Measurements from ENCODE around the gene CDKN2D.
A peak's percentile ranks its signal among the peaks of the same experiment; 100 is the strongest.
"Not testable (repeated sequence)": the region's sequence is repeated elsewhere in the genome, so short reads cannot be mapped to it uniquely, and the experiment has no call there.

Gene CDKN2D

DNA sequence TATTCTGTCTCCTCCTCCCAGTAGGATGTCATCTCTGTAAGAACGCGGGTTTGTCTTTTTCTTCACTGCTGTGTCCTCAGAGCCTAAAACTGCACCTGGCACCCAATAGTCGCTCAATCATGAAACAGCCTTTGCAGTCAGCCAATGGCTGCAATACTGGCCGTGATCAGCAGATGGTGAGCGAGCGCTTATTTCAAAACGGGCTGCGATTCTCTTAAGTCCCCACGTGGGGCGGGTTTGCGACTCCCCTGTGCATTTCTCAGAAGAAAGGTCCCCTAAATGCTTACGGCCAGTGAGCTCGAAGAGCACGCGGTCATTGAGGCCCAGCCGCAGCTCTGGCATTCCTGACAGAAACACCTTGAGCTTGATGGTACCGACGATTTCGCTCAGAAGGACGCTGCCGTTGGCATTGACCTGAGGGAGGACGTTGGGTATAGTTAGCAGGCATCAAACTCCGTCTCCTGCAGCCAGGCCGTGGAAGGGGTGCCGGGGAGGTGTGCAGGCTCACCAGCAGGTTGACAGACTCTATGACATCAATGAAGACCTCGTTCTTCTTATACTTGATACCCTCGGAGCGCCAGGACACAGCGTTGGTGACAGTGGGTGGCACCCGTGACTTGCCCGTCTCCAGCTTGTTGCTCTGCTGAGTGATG, 12.3 kb upstream of the CDKN2D start:
- DNase-seq = peak; percentile 91

DNA sequence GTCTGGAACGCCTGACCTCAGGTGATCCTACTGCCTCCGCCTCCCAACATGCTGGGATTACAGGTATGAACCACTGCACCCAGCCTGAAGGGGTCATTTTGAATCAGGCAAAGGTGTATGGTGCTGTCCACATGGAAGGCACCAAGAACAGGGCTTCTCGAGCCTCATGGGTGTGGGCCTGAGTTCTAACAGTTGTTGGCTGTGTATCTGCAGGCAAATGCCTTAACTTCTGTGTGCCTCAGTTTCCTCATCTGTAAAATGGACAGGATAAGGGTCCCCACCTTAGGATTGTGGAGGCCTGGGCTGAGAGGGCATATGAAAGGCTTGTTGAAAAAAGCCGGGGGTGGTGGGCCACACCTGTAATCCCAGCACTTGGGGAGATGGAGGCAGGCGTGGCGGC, 9.2 kb upstream of the CDKN2D start:
- DNase-seq = no peak

DNA sequence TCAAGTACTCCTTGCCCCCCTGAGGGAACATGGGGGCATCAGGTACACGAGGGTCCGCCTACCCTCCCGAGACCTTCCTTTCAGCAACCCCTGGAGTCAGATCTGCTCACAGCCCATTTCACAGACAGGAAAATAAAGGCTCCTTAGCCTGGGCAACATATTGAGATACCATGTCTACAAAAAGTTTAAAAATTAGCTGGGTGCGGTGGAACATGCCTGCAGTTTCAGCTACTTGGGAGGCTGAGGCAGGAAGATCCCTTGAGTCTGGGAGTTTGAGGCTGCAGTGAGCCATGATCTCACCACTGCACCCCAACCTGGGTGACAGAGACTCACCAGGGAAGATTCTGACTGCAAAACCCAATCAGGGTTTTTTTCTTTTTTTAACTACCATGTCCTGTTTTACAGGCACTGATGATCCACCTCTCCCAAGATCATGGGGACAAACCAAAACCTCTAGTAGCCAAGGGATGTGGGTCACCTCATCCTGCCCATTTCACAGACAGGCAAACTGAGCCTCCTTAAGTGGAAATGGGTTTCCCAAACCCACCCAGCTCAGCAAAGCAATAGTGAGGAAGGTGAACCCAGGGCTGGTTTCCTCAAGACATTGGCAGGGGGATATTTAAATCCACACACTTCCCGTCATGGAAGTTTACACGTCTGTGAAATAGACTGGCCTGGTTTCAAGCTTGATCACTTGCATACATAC, 6.4 kb upstream of the CDKN2D start:
- no peak for DNase-seq

DNA sequence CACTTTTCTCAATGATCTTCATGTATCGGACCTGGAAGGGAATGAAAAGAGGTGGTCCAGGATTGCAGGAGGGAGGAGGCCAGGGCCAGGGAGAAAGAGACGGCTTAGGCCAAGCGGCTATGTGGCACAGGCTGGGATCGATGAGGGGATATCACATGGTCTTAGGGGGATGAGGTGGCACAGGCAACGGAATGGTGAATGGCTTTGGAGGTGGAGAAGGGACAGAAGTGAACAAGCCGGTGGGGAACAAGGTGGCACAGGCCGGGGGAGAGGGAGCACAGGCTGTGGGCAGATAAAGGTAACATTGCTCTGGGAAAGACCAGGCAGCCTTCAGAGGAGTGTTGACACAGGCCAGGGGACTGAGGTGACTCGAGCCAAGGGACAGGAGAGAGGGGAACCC, 5.7 kb upstream of the CDKN2D start:
- no peak for DNase-seq

DNA sequence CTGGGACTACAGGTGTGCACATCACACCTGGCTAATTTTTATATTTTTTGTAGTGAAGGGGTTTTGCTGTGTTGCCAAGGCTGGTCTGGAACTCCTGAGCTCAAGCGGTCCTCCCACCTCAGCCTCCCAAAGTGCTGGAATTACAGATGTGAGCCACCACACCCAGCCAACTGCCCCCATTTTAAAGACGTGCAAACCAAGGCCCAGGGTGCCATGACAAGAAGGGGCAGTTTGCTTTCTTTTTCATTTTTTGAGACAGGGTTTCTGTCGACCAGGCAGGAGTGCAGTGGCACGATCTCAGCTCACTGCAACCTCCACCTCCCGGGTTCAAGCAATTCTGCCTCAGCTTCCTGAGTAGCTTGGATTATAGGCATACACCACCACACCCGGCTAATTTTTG, 5.0 kb upstream of the CDKN2D start:
- DNase-seq = not testable (repeated sequence)

DNA sequence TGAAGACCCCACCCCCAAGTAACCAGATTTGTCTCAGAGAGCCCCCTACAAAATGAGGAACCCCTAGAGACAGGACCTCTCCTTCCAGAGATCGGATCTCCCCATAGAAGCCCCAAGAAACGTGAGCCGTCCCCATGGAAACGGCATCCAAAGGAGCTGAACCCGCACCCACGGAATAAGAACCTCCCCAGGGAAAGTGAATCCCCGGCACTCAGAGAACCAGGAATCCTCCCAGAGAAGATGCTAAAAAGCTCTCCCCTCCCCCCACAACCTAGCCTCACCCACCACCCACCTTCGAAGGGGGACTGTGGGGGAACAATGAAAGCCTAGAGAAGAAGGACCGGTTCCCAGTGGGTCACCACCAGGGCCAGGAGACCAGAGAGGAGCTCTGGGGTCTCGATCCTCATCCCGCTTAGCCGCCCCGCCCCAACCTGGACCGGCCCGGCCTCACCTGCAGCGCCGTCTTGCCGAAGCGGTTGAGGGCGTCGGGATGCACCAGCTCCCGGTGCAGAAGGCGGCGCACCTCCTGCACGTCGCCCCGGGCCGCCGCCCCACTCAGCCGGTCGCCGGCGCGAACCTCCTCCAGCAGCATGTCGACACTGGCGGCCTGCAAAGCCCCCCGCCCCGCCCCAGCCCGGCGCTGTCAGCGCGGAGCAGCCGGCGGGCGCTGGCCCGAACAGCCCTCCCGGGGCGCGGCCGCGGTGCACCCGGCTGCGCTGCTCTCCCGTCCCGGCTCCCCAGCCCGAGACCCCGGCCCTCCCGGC, 535 bp downstream of the CDKN2D start:
- DNase-seq = peak; percentile 24

DNA sequence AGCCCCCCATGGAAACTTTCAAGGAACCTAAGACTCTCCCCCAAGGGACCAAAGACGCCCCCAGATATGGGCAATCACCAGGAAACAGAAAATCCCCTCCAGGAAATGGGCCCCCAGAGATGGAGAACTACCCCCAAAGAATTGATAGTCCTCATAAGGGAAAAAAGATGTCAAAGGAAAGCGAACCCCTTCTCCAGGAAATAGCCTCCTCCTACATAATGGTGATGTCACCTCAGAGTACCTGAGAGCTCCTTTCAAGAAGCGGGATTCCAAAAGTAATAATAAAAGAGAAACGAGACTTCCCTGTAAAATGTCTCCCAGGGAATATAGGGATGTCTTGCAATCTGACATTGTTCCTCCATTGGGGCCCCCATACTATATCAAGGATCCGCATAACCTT, 1.1 kb downstream of the CDKN2D start:
- DNase-seq = peak; percentile 44

DNA sequence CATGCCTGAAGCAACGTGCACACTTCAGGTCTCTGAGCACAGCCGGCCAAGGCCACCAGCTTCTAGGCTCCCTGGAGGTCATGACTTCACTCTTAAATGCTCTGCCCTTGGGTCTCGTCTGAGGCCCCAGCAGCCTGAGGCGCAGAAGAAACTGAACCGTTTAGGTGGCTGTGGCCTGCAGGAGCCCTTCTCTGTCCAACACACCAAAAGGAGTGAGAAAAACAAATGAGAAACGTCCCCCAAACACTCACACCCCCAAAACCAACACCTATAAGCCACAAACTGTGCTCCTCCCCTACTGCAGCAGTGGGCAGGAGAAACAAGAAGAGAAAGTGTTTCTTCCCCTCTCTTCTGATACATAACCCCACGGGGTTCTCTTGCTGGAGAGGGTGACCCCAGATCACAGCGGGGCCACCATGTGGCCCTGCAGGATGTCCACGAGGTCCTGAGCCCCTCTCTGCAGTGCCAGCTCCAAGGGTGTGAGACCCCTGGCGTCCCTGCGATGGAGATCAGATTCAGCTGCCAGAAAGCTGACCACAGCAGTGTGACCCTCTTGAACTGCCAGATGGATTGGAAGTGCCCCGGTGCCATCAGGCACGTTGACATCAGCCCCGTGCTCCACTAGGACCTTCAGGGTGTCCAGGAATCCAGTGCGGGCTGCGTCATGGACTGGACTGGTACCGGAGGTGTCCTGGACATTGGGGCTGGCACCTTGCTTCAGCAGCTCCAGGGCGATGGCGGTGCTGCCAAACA, 1.9 kb downstream of the CDKN2D start:
- peak; percentile 86 for DNase-seq

DNA sequence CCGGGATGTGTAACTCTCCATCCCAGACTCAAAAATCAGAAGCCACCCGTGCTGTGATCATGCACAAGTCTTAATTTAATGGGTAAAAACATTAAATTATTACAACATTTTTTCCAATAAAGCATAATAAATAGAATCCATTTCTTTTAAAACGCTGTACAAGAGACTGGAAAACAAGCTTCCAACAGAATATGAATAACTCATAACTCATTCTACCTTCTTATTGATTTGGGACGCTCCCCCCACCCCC, 2.4 kb downstream of the CDKN2D start:
- no peak for DNase-seq

DNA sequence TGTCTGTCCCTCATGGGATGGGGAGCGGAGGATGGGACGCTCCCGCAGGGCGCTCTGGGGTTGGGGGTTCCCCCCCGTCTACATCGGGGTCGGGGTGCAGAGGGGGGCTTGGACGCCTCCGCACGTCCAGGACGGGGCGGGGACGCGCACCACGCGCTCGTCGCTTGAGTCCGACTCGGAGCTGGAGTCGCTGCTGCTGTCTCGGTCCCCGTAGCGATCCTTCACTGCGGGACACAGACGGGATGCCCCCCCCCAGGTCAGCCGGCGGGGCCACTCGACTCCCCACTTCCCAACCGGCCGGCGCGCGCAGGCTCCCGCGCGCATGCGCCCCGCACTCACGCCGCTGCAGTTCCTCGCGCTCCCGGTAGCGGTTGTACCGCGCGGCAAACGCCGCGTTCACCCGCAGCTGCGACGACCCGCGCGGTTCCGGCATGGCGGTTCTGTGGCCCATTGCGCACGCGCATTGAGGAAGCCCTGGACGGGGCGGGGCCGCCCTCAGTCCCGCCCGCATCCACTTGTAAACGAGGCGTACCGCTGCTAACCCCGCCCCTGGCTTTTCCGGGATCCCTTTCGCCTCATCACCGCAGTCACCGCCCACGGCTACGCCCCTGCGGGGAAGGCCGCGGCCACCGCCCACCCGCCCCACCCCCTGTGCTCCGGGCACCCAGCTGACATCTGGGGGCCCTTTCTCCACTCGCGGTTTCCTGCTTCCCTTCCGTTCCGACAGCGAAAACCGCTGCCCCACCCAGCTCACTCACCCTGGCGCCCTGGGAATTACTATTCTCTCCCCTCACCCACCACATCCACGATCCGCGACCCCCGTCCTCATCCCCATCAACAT, 3.0 kb downstream of the CDKN2D start, which contains the start of gene KRI1:
KRI1 (minus strand) TSS at position 444 of the 841 bp plus-strand sequence; CDS start at position 433, 11 bp downstream.
- DNase-seq = peak; percentile 99

DNA sequence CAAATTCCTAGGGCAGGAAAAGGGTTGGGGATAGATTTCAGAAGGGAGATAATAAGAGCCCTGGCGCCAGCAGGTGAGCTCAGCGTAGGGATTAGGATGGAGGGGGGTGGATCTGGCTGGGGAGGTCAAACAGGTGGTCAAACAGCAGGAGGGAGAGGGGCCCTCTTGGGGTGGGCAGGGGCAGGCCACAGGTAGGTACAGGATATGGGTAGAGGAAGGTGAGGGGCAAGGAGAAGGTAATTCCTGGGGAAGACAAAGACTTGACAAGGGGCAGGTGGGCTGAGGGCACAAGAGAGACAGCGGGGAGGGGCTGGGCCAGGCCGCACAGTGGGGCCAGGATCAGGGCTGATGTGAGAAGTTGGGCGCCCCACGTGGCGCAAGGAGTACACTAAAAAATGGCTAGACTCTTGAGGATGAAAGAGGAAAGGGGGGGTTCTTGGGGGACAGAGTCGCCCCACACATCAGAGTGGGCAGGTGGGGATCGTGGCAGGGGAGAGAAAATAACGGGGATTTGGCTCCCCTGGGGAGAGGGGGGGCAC, 3.7 kb downstream of the CDKN2D start:
- DNase-seq = peak; percentile 69

DNA sequence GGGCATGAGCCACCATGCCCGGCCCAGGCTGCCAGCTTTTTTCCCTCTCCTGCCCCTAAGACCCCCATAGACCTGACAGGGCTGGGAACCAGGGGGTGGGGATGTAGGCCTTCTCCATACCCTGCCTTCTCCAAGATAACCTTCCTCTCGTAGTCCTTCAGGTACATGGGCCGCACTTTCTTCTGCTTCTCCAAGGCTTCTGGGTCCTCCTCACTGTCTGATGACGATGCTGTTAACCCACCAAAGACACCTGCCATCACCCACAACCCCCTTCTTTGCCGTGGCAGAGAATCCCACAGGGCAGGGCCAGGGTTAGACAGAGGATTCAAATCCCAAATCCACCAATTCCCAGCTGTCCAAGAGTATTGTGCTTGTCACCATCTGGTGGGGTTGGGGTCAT, 6.2 kb downstream of the CDKN2D start:
- no peak for DNase-seq

DNA sequence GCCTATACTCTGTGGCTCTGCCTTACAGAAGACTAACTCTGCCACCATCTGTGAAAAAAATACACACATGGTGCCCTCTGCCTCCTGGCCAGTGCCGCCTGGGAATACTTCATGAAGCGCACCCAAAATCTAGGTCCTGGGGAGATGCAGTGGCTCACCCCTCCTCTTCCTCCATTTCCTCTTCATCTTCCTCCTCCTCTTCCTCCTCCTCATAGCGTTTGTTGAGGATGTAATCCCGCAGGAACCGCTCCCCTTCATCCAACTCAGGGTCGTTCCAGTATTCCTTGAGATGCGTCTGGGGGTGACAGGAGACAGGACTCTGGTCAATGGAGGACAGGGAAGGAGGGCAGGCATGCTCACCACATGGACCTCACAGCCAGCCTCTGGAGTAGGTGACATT, 8.6 kb downstream of the CDKN2D start:
- DNase-seq = no peak

DNA sequence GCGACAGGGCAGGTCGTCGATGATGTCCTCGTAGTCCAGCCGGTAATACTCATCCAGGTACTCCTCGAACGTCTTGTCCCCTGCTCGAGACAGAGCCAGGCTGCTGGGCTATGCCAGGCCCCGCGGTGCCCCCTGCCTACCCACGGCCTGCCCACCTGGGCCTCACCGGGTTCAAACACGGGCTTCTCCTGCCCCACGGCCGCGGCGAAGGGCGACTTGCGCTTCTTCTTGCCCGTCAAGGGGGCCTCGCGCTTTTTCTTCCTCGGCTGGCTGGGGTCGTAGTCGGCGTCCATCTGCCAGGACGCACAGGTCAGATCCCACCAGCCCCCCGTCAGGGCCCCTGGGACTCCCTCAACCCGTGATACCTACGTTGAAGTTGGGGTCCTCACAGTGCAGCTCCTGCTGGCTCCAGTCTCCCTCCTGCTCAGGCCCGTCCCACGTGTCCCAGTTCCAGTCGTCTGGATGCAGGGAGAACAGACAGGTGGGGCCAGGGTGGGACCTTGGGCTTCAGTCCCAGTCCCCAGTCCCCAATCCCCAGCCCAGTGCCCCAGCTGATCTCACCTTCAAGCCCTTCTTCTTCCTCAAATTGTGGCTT, 11.1 kb downstream of the CDKN2D start:
- no peak for DNase-seq

DNA sequence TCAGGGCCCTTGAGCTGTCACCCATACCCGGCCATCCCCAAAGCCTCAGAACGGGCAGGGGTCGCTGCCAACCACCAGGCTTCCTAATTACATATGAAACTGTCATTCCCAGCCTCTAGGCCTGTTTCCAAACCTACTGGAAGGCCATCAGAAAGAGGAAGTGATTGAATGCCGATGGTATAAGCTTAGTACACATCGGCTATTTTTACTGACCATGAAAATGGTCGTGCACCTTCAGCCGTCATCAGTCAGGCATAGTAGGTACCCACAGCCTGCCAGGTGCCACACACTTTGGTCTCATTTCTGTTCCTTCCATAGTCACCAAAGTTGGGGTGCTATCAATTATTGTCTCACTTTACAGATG, 13.2 kb downstream of the CDKN2D start:
- no peak for DNase-seq

DNA sequence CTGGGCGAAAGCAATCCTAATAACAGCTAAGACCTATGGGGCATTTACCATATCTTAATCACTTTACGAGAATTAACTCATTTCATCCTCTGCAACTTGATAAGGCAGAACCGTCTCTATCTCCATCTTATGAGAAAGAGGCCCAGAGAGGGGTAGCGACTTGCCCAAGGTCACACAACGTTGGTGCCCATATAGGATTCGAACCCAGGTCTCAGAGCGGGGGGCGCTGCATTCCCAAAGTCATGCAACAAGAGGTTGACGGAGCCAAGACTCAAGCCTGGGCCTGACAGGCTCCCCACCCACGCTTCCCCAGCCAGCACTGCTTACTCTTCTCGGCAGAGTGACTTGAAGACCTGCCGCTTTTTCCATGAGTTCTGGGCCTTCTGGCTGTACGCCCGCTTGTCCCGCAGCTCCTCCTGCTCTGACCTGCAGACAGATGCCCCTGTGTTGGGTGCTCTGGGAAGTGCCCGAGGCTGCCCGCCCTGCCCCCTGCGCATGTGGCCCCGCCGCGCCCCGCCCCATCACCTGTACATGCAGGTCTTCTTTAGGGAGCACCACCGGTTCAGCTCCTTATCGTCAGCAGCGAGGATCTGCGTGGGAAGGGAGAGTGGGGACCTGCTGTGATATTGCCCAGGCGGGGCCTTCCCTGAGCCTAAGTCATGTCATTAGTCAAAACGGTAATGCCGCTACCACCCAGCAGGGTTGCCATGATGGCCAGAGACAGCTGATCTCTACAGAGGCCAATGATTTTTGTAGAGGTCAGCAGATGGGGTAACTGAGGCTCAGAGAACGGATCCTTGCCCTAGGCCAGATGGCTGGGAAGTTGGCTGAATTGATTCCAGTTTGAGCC, 13.8 kb downstream of the CDKN2D start:
- no peak for DNase-seq

DNA sequence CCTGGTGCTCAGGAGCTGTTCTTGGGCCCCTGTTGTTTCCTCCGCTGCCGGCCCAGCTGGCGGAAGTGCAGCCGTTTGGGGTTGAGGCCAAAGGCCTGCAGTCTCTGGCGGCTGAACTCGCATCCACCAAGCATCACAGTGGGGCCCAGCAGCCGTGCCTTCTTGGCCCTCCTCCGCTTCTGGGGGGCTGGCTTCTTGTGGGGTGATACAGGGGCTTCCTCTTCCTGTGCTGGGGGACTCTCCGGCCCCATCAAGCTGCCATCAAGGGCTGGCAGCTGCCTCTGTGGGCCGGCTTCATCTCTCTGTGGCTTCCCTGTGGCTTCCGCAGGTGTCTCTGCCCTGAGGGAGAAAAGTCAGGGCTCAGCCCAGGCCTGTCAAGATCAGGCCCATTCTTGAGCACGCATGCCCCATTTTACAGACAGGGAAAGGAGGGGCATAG, 14.8 kb downstream of the CDKN2D start:
- DNase-seq = peak; percentile 82

DNA sequence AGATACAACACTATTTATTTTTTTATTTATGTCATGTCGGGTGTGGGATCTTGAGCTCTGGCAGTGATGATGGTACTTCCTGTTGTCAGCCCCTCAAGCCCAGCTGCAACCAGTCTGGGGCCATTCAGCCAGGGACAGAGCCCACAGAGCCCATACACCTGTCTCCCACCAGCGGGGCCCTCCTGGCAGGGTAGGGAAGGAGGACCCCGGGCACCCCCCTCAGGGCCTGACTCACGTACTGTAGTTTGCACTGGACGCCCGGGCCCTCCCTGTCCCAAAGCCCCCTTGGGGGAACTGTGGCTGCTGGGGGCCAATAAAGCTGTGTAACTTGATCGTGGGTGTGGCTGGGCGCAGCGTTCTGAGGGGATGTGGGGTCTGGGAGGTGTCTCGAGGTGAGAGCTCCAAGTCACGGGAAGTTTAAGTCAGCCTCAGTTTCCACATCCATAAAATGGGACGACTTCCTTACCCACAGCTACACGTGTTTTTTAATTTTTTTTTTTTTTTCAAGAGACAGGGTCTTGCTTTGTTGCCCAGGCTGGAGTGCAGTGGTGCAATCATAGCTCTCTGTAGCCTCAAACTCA, 15.6 kb downstream of the CDKN2D start:
- DNase-seq = no peak

DNA sequence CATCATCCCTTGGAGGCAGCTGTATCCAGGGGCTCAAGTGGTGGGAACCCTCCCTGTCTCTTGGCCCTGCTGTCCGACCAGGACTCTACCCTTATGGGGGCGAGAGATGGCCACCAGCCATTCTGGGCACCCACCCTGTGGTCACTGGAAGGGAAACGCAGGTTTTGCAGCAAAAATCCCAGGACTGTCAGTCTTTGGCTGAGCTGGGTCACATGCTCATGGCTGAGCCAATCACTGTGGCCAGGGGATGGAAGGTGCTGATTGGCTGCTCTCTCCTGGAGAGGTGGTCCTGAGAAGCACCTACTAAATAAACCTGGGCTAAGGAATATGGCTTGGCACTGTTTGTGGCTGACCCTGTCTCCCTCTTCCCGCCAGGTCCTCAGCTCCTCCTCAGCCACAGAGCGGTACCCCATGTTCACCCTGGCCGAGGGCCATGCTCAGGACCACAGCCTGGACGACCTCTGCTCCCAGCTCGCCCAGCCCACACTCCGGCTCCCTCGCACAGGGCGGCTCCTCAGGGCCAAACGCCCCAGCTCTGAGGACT, 16.2 kb downstream of the CDKN2D start:
- DNase-seq = peak; percentile 37

DNA sequence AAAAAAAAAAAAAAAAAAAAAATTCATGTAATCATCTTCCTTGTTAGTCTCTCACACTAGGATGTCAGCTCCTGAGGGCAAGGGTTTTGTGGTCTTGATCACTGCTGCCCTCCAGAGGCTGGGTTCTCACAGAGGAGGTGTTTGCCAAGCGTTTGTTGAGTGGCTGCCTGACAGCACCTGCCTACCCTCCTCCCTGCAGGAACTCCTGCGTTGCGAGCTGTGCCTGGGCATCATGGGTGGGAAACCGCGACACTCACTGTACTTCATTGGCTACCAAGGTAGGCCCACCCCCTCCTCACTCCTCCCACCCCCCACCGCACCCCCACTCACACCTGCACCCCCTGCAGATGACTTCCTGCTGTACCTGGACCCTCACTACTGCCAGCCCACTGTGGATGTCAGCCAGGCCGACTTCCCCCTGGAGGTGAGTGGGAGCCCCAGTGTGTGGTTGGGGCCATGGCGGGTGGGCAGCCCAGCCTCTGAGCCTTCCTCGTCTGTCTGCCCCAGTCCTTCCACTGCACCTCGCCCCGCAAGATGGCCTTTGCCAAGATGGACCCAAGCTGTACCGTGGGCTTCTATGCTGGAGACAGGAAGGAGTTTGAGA, 17.0 kb downstream of the CDKN2D start:
- peak; percentile 62 for DNase-seq
